K562 (cell line): ENCODE results near the gene TENM4. TPM values are rescaled to one million over a fixed set of nuclear protein-coding genes. Genes with fewer than 3 reads are reported as not detected.

ENCODE experiments used
- ATAC-seq: fragments of 200-7000 bp; cut with Tn5 transposase; 3 replicates; pipeline ENCODE4 v1.9.1; 2020; ENCODE audit warnings: moderate library complexity
- BruUV-seq: library from RNA; stranded (reverse); fragments of 400-500 nt; replicated peaks from 2 replicates; lab custom pipeline; 2021; lab: Mats Ljungman, UMichigan
- CTCF ChIA-PET: fragments of 300-600 bp; formaldehyde crosslinking; extraction: SDS; loops from one replicate; lab custom pipeline; 2021; ENCODE audit warnings: low intra/inter-chr PET ratio; lab: Yijun Ruan, JAX
- POLR2A ChIA-PET: fragments of 300-600, 350-650 bp; sonication (Branson Sonifier 250); formaldehyde crosslinking; extraction: SDS; loops from one replicate; lab custom pipeline; 2021; ENCODE audit warnings: antibody characterized with exemption, inconsistent platforms; lab: Yijun Ruan, JAX
- DNase-seq, 4 experiments: peaks; one replicate each; pipeline versions ENCODE4 v3.0.0 to v3.0.0-alpha.2; 2011 to 2018; ENCODE audit warnings: low spot score in 3 of 4, mixed read lengths in 3 of 4; ENCODE audit errors: extremely low read depth in 1 of 4
- FAIRE-seq: peaks from 2 replicates; lab custom pipeline; 2011; peaks lifted over from hg19 to GRCh38; lab: Jason Lieb, UNC
- H2AFZ ChIP-seq: 2 replicates; pipeline ENCODE4 v1.6.0; 2011; ENCODE audit warnings: low read depth, low read length, control low read depth, inconsistent platforms
- H3K27ac ChIP-seq: fragments of 200-600 bp; 3 replicates; pipeline ENCODE4 v1.8.0; 2011; ENCODE audit warnings: low read depth, mild to moderate bottlenecking, control low read depth, inconsistent platforms, low read length, moderate library complexity, mixed read lengths; ENCODE audit errors: extremely low read depth
- H3K27me3 ChIP-seq, 2 experiments: fragments of 300-600 bp in 1 of 2; 2 replicates in 1 of 2; 3 replicates in 1 of 2; pipeline versions ENCODE4 v1.6.0 to v1.8.0; 2011; ENCODE audit warnings: inconsistent platforms in 2 of 2, low read length in 2 of 2, mild to moderate bottlenecking in 1 of 2, mixed read lengths in 1 of 2, moderate library complexity in 1 of 2; ENCODE audit not compliant: control insufficient read depth in 2 of 2, insufficient read depth in 2 of 2
- H3K36me3 ChIP-seq: fragments of 300-600 bp; 3 replicates; pipeline ENCODE4 v1.8.0; 2011; ENCODE audit warnings: mild to moderate bottlenecking, low read length, inconsistent platforms; ENCODE audit not compliant: control insufficient read depth, insufficient read depth
- H3K4me1 ChIP-seq, 2 experiments: fragments of 200-600 bp in 1 of 2; replicated peaks in 1 of 2; 2 replicates in 1 of 2; 3 replicates in 1 of 2; pipeline versions ENCODE4 v1.5.1 to v1.8.0; 2011; ENCODE audit warnings: inconsistent platforms in 2 of 2, low read length in 2 of 2, mild to moderate bottlenecking in 1 of 2, mixed read lengths in 1 of 2, moderate library complexity in 1 of 2; ENCODE audit not compliant: control insufficient read depth in 2 of 2, insufficient read depth in 2 of 2
- H3K4me2 ChIP-seq: 2 replicates; pipeline ENCODE4 v1.6.1; 2011; ENCODE audit warnings: low read length, control low read depth, inconsistent platforms, mixed read lengths; ENCODE audit not compliant: insufficient read depth
- H3K4me3 ChIP-seq: fragments of 200-600 bp; sonication (generic), shearing (Covaris generic); 2 replicates; pipeline ENCODE4 v1.5.1; 2016; ENCODE audit warnings: control low read depth, inconsistent platforms
- H3K79me2 ChIP-seq: fragments of 200-600 bp; 3 replicates; pipeline ENCODE4 v1.8.0; 2011; ENCODE audit warnings: low read length, inconsistent platforms; ENCODE audit not compliant: control insufficient read depth, insufficient read depth
- H3K9ac ChIP-seq, 2 experiments: 2 replicates each; pipeline versions ENCODE4 v1.6.0 to v1.6.1; 2011; ENCODE audit warnings: low read depth in 2 of 2, low read length in 2 of 2, control low read depth in 1 of 2, inconsistent platforms in 1 of 2, mild to moderate bottlenecking in 1 of 2, mixed read lengths in 1 of 2; ENCODE audit not compliant: insufficient read depth in 1 of 2
- H3K9me1 ChIP-seq: one replicate; pipeline ENCODE4 v1.6.0; 2011; ENCODE audit warnings: inconsistent platforms, mild to moderate bottlenecking, low read length, moderate library complexity; ENCODE audit not compliant: control insufficient read depth, insufficient read depth
- H3K9me3 ChIP-seq: replicated peaks from 2 replicates; pipeline ENCODE4 v1.5.1; 2011; ENCODE audit warnings: low read depth, low read length, inconsistent platforms; ENCODE audit not compliant: control insufficient read depth, insufficient read depth
- H4K20me1 ChIP-seq: replicated peaks from 2 replicates; pipeline ENCODE4 v1.6.1; 2011; ENCODE audit warnings: low read length, inconsistent platforms, mixed read lengths; ENCODE audit not compliant: control insufficient read depth, insufficient read depth
- DACH1 ChIP-seq: fragments of 450-650 bp; IDR thresholded peaks from 2 replicates; pipeline ENCODE4 v1.6.1; 2018; ENCODE audit not compliant: partially characterized antibody
- FOXJ3 ChIP-seq: sonication (generic); formaldehyde crosslinking; IDR thresholded peaks from 2 replicates; pipeline ENCODE4 v1.4.0; 2020; ENCODE audit warnings: mild to moderate bottlenecking, missing genetic modification reagents
- MEF2A ChIP-seq: IDR thresholded peaks from 2 replicates; pipeline ENCODE4 v1.6.1; 2011; ENCODE audit warnings: low read depth, mild to moderate bottlenecking, low read length, moderate library complexity; ENCODE audit not compliant: control insufficient read depth
- SETDB1 ChIP-seq: IDR thresholded peaks from one replicate; pipeline ENCODE4 v1.6.1; 2012; ENCODE audit warnings: low read length, control low read depth, inconsistent platforms
- SRF ChIP-seq, 2 experiments: fragments of 250-450, 450-650 bp in 1 of 2; sonication (Bioruptor Pico) in 1 of 2; sonication (generic) in 1 of 2; formaldehyde crosslinking; IDR thresholded peaks; 2 replicates each; pipeline versions ENCODE4 v1.5.0 to v1.5.1; 2020 to 2022; ENCODE audit warnings: mild to moderate bottlenecking in 1 of 2, missing genetic modification reagents in 1 of 2
- ZBTB7A ChIP-seq: IDR thresholded peaks from 2 replicates; pipeline ENCODE4 v1.6.1; 2011; ENCODE audit warnings: low read depth, mild to moderate bottlenecking, low read length, moderate library complexity, borderline replicate concordance; ENCODE audit not compliant: control insufficient read depth
- ZNF263 ChIP-seq: sonication (generic); formaldehyde crosslinking; IDR thresholded peaks from 2 replicates; pipeline ENCODE4 v1.8.0; 2022; ENCODE audit warnings: mild to moderate bottlenecking, missing genetic modification reagents, borderline replicate concordance
- ZNF274 ChIP-seq: IDR thresholded peaks from 2 replicates; pipeline ENCODE4 v1.6.1; 2011; ENCODE audit warnings: low read depth, mild to moderate bottlenecking, low read length, moderate library complexity, borderline replicate concordance
- ZNF354B ChIP-seq: fragments of 250-450 bp; sonication (Bioruptor Pico); IDR thresholded peaks from 2 replicates; pipeline ENCODE4 v1.4.0; 2020
- WGBS: fragments of 100-300 bp; shearing (Covaris generic); methylation state at CpG from one replicate; pipeline ENCODE4 v1.1.6; 2016; ENCODE audit warnings: low coverage, mixed read lengths; ENCODE audit not compliant: insufficient coverage; ENCODE audit errors: missing lambda C conversion rate; 5-methylcytosine and 5-hydroxymethylcytosine counted together
- in situ Hi-C: fragments of 300-500 bp; cut with MboI; formaldehyde crosslinking; loops from 4 replicates; pipeline ENCODE4 v1.15.0; 2018; ENCODE audit warnings: inconsistent platforms, mixed read lengths
- intact Hi-C: fragments of 100-400 bp; cut with micrococcal nuclease; formaldehyde crosslinking; loops from 2 replicates; pipeline ENCODE4 v1.14.2; 2022
- polyA plus RNA-seq, 8 experiments: library from polyadenylated mRNA; depleted of rRNA in 4 of 8; stranded (reverse) in 5 of 8; unstranded in 3 of 8; fragments of >200 nt; fragmentation: Nextera tagmentation in 2 of 8; fragmentation: Illumina TruSeq in 1 of 8; extraction: Ambion mirVana in 2 of 8; extraction: Trizol in 1 of 8; gene quantifications; 2 replicates each; pipeline versions ENCODE4 v1.2.1 to v1.2.3, GENCODE V29; 2011 to 2014; ENCODE audit warnings: inconsistent platforms in 1 of 8, missing spikeins in 1 of 8
- total RNA-seq, 7 experiments: library from RNA; depleted of rRNA in 6 of 7; stranded (reverse); fragments of >200 nt in 6 of 7; fragmentation: Illumina TruSeq in 2 of 7; extraction: Trizol in 2 of 7; gene quantifications; 2 replicates each; pipeline versions ENCODE4 v1.2.1 to v1.2.3, GENCODE V29; 2011 to 2021; ENCODE audit warnings: low replicate concordance in 1 of 7
- TF ChIP-seq, protein P1 (sequence below): fragments of 250-450 bp; sonication (Bioruptor Pico); IDR thresholded peaks from 2 replicates; pipeline ENCODE4 v1.4.0; 2020
- TF ChIP-seq, protein P2 (sequence below): sonication (generic); formaldehyde crosslinking; IDR thresholded peaks from 2 replicates; pipeline ENCODE4 v1.8.1; 2023; ENCODE audit warnings: mild to moderate bottlenecking, missing genetic modification reagents
- TF ChIP-seq, protein P3 (sequence below): fragments of 250-450 bp; sonication (Bioruptor Pico); IDR thresholded peaks from 2 replicates; pipeline ENCODE4 v1.8.0; 2021; ENCODE audit warnings: moderate library complexity, mild to moderate bottlenecking, inconsistent platforms
- TF ChIP-seq, protein P4 (sequence below): fragments of 250-450 bp; sonication (Bioruptor Pico); IDR thresholded peaks from 2 replicates; pipeline ENCODE4 v1.6.1; 2021; ENCODE audit warnings: mild to moderate bottlenecking

The TENM4 gene
- total and polyA plus RNA-seq, 9 of the 15 experiments (the other 6 are each of a cell fraction or from before 2014, with no cell fraction given): 0.16 TPM; not detected in 8

DNA sequence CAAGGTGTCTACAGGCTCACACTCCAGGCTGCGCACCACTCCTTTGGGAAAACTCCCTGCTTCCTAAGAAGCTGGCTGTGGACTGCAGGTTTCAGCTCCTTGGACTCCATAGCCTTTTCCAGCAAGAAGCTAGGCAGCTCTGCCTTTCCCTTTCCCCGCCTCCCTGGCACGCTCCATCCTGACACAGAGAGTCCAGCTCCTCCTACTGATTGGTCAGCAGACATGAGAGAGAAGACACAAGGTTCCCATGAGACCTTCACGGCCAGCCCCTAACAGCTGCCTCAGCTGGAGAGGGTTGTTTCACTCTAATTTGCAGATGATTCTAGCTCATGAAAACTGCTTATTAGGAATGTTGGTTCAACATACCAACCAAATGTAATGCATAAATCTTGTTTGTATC lies 27.6 kb downstream of the TENM4 start:
- ATAC-seq: no peak
- ChIA-PET POLR2A (no interaction called here), CTCF (no interaction called here)
- no peaks in the 10 kb centered on the region for H3K9me3 ChIP-seq
- H2AFZ ChIP-seq: no peak overlapping the region
- DNase-seq: no peak
- no peaks in the 10 kb centered on the region for H3K4me1 ChIP-seq
- no TSS peak for BruUV-seq
- 0% methylated on average over 3 of the region's 4 CpGs for WGBS
- H3K9me1 ChIP-seq: no peaks in the 10 kb centered on the region
- no peaks in the 10 kb centered on the region for H3K36me3 ChIP-seq
- no peak overlapping the region for H3K4me3 ChIP-seq
- H3K79me2 ChIP-seq: no peaks in the 10 kb centered on the region
- H3K27me3 ChIP-seq: no peaks in the 10 kb centered on the region
- FAIRE-seq: no peak
- no peak overlapping the region for H3K9ac ChIP-seq
- in situ Hi-C loops (no loop called here), intact Hi-C loops (no loop called here)
- H3K4me2 ChIP-seq: no peak overlapping the region
- H4K20me1 ChIP-seq: no peaks in the 10 kb centered on the region
- no peak overlapping the region for H3K27ac ChIP-seq
- no peak for TF ChIP-seq FOXJ3
- TF ChIP-seq ZNF354B (CRISPR knock-in tag): no peak
- TF ChIP-seq ZBTB7A: no peak
- TF ChIP-seq, protein P1, sequence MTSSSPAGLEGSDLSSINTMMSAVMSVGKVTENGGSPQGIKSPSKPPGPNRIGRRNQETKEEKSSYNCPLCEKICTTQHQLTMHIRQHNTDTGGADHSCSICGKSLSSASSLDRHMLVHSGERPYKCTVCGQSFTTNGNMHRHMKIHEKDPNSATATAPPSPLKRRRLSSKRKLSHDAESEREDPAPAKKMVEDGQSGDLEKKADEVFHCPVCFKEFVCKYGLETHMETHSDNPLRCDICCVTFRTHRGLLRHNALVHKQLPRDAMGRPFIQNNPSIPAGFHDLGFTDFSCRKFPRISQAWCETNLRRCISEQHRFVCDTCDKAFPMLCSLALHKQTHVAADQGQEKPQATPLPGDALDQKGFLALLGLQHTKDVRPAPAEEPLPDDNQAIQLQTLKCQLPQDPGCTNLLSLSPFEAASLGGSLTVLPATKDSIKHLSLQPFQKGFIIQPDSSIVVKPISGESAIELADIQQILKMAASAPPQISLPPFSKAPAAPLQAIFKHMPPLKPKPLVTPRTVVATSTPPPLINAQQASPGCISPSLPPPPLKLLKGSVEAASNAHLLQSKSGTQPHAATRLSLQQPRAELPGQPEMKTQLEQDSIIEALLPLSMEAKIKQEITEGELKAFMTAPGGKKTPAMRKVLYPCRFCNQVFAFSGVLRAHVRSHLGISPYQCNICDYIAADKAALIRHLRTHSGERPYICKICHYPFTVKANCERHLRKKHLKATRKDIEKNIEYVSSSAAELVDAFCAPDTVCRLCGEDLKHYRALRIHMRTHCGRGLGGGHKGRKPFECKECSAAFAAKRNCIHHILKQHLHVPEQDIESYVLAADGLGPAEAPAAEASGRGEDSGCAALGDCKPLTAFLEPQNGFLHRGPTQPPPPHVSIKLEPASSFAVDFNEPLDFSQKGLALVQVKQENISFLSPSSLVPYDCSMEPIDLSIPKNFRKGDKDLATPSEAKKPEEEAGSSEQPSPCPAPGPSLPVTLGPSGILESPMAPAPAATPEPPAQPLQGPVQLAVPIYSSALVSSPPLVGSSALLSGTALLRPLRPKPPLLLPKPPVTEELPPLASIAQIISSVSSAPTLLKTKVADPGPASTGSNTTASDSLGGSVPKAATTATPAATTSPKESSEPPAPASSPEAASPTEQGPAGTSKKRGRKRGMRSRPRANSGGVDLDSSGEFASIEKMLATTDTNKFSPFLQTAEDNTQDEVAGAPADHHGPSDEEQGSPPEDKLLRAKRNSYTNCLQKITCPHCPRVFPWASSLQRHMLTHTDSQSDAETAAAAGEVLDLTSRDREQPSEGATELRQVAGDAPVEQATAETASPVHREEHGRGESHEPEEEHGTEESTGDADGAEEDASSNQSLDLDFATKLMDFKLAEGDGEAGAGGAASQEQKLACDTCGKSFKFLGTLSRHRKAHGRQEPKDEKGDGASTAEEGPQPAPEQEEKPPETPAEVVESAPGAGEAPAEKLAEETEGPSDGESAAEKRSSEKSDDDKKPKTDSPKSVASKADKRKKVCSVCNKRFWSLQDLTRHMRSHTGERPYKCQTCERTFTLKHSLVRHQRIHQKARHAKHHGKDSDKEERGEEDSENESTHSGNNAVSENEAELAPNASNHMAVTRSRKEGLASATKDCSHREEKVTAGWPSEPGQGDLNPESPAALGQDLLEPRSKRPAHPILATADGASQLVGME: no peak
- no peak for TF ChIP-seq DACH1
- TF ChIP-seq MEF2A: no peak
- TF ChIP-seq, protein P2, sequence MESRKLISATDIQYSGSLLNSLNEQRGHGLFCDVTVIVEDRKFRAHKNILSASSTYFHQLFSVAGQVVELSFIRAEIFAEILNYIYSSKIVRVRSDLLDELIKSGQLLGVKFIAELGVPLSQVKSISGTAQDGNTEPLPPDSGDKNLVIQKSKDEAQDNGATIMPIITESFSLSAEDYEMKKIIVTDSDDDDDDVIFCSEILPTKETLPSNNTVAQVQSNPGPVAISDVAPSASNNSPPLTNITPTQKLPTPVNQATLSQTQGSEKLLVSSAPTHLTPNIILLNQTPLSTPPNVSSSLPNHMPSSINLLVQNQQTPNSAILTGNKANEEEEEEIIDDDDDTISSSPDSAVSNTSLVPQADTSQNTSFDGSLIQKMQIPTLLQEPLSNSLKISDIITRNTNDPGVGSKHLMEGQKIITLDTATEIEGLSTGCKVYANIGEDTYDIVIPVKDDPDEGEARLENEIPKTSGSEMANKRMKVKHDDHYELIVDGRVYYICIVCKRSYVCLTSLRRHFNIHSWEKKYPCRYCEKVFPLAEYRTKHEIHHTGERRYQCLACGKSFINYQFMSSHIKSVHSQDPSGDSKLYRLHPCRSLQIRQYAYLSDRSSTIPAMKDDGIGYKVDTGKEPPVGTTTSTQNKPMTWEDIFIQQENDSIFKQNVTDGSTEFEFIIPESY: no peak
- no peak for TF ChIP-seq ZNF263 (CRISPR knock-in tag)
- TF ChIP-seq, protein P3, sequence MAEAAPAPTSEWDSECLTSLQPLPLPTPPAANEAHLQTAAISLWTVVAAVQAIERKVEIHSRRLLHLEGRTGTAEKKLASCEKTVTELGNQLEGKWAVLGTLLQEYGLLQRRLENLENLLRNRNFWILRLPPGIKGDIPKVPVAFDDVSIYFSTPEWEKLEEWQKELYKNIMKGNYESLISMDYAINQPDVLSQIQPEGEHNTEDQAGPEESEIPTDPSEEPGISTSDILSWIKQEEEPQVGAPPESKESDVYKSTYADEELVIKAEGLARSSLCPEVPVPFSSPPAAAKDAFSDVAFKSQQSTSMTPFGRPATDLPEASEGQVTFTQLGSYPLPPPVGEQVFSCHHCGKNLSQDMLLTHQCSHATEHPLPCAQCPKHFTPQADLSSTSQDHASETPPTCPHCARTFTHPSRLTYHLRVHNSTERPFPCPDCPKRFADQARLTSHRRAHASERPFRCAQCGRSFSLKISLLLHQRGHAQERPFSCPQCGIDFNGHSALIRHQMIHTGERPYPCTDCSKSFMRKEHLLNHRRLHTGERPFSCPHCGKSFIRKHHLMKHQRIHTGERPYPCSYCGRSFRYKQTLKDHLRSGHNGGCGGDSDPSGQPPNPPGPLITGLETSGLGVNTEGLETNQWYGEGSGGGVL: no peak
- no peak for TF ChIP-seq SRF (CRISPR knock-in tag; IDR thresholded peaks at IDR 0.05)
- TF ChIP-seq ZNF274: no peak
- TF ChIP-seq, protein P4, sequence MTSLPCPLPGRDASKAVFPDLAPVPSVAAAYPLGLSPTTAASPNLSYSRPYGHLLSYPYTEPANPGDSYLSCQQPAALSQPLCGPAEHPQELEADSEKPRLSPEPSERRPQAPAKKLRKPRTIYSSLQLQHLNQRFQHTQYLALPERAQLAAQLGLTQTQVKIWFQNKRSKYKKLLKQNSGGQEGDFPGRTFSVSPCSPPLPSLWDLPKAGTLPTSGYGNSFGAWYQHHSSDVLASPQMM (CRISPR knock-in tag): no peak
- no peak for TF ChIP-seq SETDB1
